GM18868 (cell line): ENCODE measurements around the gene HHAT.
A peak's percentile ranks its signal among the peaks of the same experiment; 100 is the strongest.
"Not testable (repeated sequence)": the region's sequence is repeated elsewhere in the genome, so short reads cannot be mapped to it uniquely, and the experiment has no call there.

Source experiments
- ATAC-seq: cut with Tn5 transposase; IDR thresholded peaks from one replicate; pipeline ENCODE4 v1.9.1; 2021; ENCODE audit warnings: mild to moderate bottlenecking, moderate library complexity; ENCODE audit not compliant: unreplicated experiment

The HHAT gene

DNA sequence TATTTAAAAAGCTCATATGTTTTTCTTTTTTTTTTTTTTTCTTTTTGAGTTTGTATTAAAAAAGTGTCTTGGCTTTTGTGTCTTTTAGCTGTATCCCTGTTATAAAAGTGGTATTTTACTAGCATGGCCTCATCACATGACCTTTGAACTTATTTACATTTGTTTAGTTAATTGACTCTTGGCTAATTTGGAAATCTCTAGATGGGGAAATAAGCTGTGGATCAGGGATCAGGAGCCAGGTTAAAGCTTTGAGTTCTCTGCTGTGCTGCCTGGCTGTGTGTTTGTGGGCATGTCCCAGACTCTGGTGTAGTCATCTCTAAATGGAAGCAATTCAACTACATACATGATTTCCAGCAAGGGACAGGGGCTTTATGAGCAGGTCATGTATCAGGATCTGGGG lies 56.5 kb downstream of the HHAT start:
- no peak for ATAC-seq

DNA sequence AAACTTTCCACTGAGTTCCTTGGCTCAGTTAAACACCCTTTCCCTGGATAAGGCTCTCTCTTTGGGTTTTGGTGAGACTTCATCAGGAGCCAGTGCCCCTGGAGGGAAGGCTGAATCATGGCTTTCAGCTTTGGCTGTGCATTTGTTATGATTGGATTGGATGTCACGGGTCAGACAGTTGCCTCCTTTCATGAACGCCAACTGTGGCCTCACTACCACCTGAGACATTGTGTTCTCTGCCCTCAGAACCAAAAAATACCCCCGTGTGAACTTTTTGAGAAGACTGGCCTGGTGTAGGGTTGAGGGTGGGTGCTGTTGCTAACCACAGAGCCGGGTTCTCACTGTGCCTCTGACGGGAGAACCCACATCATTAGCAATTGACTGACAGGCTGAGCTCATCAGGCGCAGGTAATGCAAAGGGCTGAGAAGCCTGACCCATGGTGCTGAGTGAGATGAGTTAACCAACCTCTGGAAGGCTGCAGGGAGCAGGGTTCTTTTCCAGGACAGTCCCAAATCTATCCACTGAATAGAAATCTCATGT lies 65.6 kb downstream of the HHAT start:
- ATAC-seq, result peak; percentile 79

DNA sequence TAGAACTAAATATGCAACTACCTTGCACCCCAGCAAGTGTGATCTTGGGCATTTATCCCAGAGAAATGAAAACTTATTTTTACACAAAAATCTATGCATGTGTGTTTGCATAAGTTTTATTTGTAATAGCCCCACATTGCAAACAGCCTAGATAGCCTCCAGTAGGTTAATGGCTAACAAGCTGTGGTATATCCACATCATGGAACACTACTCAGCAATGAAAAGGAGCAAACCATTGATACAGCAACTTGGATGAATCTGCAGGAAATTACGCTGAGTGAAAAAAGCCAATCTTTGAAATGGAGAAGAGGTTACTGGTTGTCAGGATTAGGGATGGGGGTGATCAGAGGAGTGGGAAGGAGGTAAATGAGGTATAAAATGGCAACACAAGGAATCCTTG lies 67.8 kb downstream of the HHAT start:
- ATAC-seq, result no peak

DNA sequence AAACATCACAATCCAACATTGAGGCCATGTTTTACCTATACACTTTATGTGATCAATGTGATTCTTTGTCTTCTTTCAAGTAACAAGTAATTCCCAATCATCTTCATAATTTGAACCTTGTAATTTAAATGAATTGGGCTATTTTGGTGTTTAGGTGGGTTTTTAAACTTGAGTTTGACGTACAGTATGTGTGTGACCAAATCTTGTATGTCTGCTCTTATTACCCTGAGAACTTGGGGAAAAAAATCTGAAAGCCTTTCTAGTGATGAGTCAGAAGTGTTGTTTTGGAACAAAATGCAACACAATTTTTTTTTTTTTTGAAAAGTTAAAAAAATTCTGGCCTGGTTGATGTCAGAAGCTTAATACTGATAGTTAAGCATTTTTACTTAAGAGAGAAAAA lies 68.5 kb downstream of the HHAT start:
- no peak for ATAC-seq

DNA sequence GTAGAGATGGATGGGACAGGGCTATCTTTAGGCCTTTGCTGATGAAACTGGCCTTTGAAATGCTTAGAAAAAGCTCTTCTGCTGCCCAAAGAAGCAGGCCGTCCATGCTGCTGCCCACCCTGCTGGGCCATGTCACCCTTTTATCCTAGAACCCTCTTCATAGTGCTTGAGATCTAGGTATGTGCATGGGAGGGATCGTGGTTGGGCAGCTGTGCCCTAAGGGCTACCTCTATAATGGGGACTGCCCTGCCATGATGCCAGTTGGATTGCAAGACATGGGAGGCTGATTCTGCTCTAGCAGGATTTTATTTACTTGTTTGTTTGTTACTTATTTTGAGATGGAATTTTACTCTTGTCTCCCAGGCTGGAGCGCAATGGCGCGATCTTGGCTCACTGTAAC lies 69.0 kb downstream of the HHAT start:
- ATAC-seq, result no peak

DNA sequence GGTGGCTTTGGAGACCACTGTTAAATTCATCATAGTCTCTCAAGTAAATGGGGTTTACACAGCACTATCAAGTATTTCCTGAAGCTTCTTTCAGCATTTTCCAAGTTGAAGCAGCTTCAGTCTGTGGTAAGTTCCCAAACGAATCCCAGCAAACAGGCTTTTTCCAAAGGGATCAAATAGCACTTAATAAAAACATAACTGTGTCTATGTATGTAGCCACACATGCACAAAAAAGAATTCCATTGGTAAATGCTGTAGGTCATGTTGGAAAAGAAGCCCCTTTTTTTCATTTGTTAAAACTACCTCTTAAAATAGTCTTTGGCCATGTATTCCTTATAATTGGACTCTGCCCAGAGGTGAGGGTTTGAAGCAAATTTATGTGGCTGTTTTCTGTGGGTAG lies 69.8 kb downstream of the HHAT start:
- no peak for ATAC-seq

DNA sequence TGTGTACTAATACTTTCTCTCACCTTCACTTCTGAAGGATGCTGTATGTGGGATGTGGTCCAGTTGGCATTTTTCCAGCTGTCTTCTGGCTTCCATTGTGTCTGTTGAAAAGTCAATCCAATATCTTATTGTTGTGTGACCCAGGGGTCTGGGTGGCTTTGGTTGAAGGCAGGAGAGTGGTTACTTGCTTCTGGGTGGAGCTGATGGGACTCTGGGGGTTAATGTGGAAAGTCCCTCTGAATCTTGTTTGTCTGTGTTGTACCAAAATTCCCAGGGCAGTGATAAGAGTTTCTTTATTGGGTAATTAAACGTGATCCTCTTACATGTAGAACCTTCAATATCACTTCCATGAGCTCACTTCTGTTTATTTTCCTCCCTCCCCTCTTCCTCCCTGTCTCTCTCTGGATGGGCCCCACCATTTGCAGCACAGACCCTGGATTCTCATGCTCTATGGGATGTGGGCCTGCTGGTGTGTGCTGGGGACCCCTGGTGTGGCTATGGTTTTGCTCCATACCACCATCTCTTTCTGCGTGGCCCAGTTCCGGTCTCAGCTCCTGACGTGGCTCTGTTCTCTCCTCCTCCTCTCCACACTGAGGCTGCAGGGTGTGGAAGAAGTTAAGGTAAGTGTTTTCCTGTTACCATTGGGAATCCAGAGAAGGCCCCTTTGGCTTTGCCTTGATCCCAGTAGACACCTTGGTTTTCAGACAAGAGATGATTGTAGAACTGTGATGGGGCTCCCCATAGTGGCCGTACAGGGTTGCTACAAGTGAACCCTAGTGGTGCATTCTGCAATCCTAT lies 71.5 kb downstream of the HHAT start:
- ATAC-seq, result peak; percentile 80

DNA sequence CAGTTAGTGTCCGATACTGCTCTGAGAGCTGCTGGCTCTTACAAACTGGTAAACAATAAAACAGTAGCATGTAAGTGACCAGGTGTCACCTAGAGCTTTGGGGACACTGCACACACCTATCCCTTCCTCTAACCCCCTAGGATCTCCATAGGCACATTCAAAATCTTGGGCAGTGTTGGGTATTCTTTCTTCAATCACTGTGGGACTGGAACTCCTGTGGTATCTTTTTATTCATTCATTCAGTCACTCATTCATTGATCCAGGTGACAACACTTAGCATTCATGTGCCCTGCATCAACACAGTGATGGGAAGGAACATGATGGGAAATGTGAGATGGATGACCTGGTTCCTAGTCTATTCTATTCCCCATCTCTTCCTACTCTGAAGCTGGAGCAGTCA lies 73.9 kb downstream of the HHAT start:
- ATAC-seq, result no peak

DNA sequence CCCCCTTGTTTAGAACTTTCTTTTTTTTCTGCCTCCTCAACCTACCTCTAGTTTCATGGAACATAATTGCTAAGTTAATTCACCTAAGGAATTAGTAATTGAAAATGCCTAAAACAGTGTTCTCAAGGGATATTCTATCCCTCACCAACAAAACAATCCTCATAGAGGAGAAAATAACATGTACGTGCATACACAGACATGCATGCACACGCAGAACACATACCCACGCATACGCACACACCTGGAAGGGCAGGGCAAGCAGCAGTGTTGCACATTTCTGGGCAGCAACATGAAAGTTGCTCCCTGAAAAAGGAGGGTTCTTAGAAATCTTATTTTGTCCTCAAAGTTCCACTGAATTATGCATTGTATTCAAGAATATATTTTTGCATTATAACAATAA lies 76.6 kb downstream of the HHAT start:
- no peak for ATAC-seq

DNA sequence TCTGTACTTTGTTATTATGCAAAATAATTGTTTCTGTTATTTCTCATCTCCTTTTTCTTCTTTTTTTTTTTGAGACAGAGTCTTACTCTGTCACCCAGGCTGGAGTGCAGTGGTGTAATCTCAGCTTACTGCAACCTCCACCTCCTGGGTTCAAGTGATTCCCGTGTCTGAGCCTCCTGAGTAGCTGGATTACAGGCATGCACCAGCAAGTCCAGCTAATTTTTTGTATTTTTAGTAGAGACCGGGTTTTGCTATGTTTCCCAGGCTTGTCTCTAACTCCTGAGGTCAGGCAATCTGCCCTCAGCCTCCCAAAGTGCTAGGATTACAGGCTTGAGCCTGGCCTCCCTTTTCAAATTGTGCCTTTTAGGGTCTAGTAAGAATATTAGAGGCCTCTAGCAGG lies 77.6 kb downstream of the HHAT start:
- ATAC-seq, result not testable (repeated sequence)

DNA sequence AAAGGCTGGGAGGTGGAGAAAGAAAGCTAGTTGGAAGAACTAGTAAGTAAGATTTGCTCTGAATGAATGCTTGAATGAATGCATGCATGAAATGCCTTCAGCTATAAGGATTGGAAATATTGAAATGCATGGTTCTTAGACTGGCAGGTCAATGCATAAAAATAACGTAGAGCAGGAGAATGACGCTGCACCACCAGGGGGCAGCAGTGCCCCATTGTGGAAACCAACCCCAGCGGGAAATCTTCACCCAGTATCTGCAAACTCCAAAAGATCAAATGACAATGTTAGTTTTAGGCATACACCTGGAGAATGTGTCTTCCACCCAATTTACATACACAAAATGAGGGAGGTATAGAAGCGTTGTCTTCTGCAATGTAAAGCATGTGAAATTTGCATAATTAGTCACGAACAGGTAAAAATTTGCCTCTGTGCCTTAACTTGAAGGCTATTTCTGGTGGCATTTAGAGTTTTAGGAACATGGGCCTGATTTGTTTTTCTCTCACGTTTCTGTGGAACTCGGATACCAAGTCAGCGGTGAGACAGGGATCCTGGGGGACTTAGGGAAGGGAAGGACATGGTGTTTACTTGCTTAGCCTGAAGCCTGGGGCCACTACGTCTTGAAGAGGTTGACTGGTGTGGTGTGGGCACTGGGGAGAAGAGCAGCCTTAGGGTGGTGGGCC lies 78.6 kb downstream of the HHAT start:
- ATAC-seq, result peak; percentile 83

DNA sequence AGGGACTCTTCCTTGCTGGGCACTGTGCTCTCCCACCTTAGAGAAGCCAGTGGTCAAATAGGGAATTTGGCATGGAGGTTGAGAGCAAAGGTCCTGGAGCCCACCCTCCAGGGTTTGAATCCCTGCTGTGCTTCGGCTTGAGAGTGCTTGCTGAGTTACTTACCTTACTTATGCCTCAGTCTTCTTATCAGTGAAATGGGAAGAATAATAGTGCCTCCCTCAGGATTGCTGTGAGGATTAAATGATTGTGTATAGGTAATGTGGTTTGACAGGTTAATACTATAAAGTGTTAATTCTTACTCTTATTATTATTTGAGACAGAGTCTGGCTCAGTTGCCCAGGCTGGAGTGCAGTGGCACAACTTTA lies 79.2 kb downstream of the HHAT start:
- no peak for ATAC-seq

DNA sequence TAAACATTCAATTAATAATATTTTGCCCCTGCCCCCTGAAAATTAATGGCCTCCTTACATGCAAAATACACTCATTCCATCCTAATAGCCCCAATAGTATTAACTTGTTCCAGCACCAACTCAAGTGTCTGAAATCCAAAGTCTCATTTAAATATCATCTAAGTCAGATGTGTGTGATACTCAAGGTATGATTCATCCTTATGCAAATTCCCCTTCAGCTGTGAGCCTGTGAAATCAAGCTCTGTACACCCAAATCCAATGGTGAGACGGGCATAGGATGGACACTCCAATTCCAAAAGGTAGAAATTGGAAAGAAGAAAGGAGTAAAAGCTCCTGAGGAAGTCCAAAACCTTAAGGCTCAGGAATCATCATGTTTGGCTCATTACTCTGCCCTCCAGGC lies 83.5 kb downstream of the HHAT start:
- no peak for ATAC-seq

DNA sequence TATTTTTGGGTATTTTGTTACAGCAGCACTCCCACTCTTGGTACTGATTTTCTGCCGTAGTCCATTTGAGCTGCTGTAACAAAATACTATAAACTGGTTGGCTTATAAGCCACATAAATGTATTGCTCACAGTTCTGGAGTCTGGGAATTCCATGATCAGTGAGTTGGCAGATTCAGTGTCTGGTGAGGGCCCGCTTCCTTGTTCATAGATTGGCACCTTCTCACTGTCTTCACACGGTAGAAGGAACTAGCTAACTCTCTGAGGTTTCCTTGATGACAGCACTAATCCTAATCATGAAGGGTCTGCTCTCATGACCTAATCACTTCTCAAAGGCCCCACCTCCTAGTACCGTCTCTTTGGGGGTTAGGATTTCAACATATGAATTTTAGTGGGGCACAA lies 85.2 kb downstream of the HHAT start:
- ATAC-seq, result no peak

DNA sequence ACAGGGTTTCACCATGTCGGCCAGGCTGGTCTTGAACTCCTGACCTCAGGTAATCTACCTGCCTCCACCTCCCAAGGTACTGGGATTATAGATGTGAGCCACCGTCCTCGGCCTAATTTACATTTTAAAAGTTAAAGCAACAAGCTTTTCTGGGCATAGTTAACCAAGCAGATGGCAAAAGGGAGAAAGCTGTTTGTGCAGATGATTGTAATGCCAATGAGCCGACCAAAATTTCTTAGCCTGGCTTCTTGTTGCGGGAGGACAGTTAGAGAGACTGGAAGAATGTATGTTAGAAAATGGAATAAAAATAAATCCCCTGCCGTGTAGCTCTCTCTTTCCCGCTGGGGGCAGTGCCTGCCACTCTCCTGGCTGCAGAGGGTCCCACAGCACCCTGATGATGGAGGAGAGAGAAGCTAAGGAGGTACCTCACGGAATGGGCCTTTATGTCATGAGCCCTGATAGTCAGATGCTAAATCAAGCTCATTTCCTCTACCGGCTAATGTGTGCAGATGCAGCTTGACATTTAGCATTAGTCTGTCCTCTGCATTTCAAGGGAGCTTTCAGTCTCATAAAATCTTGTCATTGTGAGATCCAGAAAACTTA lies 87.2 kb downstream of the HHAT start:
- no peak for ATAC-seq

DNA sequence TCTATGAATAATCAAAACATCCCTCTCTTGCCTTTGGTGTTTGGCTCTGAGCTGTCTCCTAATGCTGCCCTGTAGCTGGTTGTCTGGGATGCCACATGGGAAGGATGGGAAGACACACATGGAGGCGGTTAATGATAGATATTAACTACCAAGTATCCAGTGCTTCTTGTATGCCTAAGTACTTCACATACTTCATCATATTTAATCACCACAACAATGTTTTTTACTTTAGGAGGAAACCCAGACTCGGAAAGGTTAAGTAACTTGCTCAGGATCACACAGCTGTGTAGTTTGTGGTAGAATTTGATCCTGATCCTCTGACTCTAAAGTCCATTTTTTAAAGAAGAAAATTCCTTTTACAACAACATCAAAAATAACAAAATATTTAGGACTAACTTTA lies 88.0 kb downstream of the HHAT start:
- ATAC-seq, result no peak

DNA sequence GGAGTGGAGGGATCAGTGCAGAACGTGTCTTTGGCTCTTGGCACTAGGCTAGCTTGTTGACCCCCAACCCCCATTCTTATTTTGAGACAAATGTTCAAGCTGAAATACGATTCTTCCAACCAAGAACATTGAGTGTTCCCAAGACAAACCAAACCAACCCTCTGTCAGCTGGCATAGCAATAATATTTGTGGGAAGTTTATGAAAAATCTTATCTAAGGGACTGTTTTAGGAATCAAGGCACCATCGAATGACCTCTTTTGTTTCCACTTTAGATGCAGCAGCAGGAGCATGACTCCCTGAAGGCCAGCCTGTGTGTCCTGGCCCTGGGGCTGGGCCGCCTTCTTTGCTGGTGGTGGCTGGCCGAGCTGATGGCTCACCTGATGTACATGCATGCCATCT lies 89.2 kb downstream of the HHAT start:
- ATAC-seq, result no peak

DNA sequence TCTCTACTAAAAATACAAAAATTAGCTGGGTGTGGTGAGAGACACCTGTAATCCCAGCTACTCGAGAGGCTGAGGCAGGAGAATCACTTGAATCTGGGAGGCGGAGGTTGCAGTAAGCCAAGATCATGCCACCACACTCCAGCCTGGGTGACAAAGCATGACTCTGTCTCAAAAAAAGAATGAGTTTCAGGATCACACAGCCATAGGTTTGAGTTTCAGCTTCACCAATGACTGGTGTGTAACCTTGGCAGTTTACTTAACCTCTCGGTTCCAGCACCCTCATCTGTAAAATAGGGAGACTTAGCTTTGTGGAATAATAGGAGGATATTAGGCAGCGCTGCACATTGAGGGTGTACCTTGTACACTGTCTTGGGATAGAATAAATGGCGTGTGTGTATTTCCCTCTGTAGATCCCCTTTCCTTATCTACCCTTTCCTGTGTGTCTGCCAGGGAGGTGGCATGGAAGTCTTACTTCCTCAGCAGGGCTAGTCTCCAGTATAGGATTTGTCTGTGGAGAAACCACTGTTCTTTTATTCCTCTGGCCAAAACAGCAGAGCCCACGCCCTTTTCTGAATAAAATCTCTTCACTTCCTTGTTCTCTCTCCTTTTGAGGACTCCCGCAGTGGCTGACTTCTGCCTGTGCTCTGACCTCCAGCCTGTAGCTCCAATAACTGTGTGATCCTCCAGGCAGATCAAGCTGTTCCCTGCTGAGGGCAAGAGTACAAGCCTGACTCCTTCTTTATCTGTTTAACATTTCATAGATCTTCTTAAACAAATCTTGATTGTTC lies 90.4 kb downstream of the HHAT start:
- no peak for ATAC-seq

DNA sequence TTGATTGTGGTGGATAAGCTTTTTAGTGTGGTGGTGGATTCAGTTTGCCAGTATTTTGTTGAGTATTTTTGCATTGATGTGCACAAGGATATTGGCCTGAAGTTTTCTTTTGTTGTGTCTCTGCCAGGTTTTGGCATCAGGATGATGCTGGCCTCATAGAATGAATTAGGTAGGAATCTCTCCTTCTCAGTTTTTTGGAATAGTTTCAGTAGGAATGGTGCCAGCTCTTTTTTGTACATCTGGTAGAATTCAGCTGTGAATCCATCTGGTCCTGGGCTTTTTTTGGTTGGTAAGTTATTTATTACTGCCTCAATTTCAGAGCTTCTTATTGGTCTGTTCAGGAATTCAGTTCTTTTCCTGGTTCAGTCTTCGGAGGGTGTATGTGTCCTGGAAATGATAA lies 98.0 kb downstream of the HHAT start:
- not testable (repeated sequence) for ATAC-seq

DNA sequence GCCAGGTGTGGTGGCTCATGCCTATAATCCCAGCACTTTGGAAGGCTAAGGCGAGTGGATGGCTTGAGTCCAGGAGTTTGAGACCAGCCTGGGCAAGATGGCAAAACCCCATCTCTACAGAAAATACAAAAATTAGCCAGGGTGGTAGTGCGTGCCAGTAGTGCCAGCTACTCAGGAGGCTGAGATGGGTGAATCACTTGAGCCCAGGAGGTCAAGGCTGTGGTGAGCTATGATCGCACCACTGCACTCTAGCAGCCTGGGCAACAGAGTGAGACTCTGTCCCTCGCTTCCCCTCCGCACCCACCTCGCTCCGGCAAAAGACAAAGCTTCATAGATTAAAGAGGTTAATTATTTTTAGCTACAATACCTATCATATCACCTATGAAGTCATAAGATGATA lies 100.0 kb downstream of the HHAT start:
- ATAC-seq, result no peak

DNA sequence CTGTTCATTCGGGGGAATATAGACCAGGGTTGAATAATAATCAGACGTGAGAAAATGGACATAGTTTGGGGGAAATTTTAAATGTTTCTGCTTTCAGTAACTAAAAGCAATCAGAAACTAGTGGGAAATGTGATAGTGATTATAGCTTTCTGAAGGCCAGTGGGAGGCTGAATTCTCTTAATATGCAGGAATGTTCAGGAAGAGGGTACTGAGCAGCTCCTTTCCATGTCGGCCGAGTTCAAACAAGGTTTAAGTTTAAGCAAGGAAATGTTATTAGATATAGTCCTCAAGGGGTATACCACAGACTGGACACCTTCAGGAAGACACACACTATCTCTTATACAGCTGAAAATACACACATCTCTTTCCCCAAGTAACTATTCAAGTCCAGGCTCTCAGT lies 105.5 kb downstream of the HHAT start:
- ATAC-seq, result no peak
